ENCODE data around the gene MYADML2. TPM values are rescaled to one million over a fixed set of nuclear protein-coding genes. Genes with fewer than 3 reads are reported as not detected.
"Not testable (repeated sequence)": the region's sequence is repeated elsewhere in the genome, so short reads cannot be mapped to it uniquely, and the experiment has no call there.

Gene MYADML2
- total RNA-seq, 1 donor from 2014 or later, result not detected

GRCh38 chr17:81956607-81957589, 9.9 kb upstream of the MYADML2 start:
- no peak for DNase-seq (ENCODE audit: low spot score)
- Mint-ChIP-seq H3K27me3 (ENCODE audit: unreplicated experiment) (peaks cover 20% of the 10 kb centered on the region), H3K27ac (ENCODE audit: unreplicated experiment) (no peak overlapping the region), H3K36me3 (ENCODE audit: low read depth, unreplicated experiment) (peaks cover 8% of the 10 kb centered on the region), H3K4me3 (ENCODE audit: unreplicated experiment) (no peak overlapping the region), H3K4me1 (ENCODE audit: unreplicated experiment) (peaks cover 4% of the 10 kb centered on the region), H3K9me3 (ENCODE audit: unreplicated experiment) (no peaks in the 10 kb centered on the region)
- TF ChIP-seq CTCF (IDR thresholded peaks at IDR 0.05; ENCODE audit: unreplicated experiment), result no peak

- no peak for TF ChIP-seq CTCF (IDR thresholded peaks at IDR 0.05; ENCODE audit: unreplicated experiment)
- H3K27ac Mint-ChIP-seq (ENCODE audit: unreplicated experiment), result no peak overlapping the region
These were observed 8.9 kb upstream of the MYADML2 start for GRCh38 chr17:81955756-81956544.

GRCh38 chr17:81955058-81955681, 8.1 kb upstream of the MYADML2 start:
- Mint-ChIP-seq H3K27ac (ENCODE audit: unreplicated experiment) (no peak overlapping the region), H3K27me3 (ENCODE audit: unreplicated experiment) (peaks cover 22% of the 10 kb centered on the region), H3K4me1 (ENCODE audit: unreplicated experiment) (peaks cover 4% of the 10 kb centered on the region), H3K4me3 (ENCODE audit: unreplicated experiment) (no peak overlapping the region), H3K36me3 (ENCODE audit: low read depth, unreplicated experiment) (peaks cover 8% of the 10 kb centered on the region), H3K9me3 (ENCODE audit: unreplicated experiment) (no peaks in the 10 kb centered on the region)
- no peak for DNase-seq (ENCODE audit: low spot score)
- TF ChIP-seq CTCF (IDR thresholded peaks at IDR 0.05; ENCODE audit: unreplicated experiment), result no peak

More at GRCh38 chr17:81955756-81956544, 8.9 kb upstream of the MYADML2 start:
- Mint-ChIP-seq H3K4me1 (ENCODE audit: unreplicated experiment) (peaks cover 4% of the 10 kb centered on the region), H3K4me3 (ENCODE audit: unreplicated experiment) (no peak overlapping the region), H3K9me3 (ENCODE audit: unreplicated experiment) (no peaks in the 10 kb centered on the region), H3K27me3 (ENCODE audit: unreplicated experiment) (peaks cover 22% of the 10 kb centered on the region), H3K36me3 (ENCODE audit: low read depth, unreplicated experiment) (peaks cover 8% of the 10 kb centered on the region)
- no peak for DNase-seq (ENCODE audit: low spot score)

GRCh38 chr17:81954131-81955057, 7.4 kb upstream of the MYADML2 start:
- H3K4me3 Mint-ChIP-seq (ENCODE audit: unreplicated experiment), result no peak overlapping the region
- DNase-seq (ENCODE audit: low spot score), result no peak
- no peaks in the 10 kb centered on the region for H3K9me3 Mint-ChIP-seq (ENCODE audit: unreplicated experiment)
- TF ChIP-seq CTCF (IDR thresholded peaks at IDR 0.05; ENCODE audit: unreplicated experiment), result no peak
- H3K27ac Mint-ChIP-seq (ENCODE audit: unreplicated experiment), result no peak overlapping the region
- peaks cover 4% of the 10 kb centered on the region for H3K4me1 Mint-ChIP-seq (ENCODE audit: unreplicated experiment)
- peaks cover 8% of the 10 kb centered on the region for H3K36me3 Mint-ChIP-seq (ENCODE audit: low read depth, unreplicated experiment)
- H3K27me3 Mint-ChIP-seq (ENCODE audit: unreplicated experiment), result peaks cover 22% of the 10 kb centered on the region

GRCh38 chr17:81953443-81953842, 6.4 kb upstream of the MYADML2 start:
- not testable (repeated sequence) for H3K4me1 Mint-ChIP-seq (ENCODE audit: unreplicated experiment); H3K9me3 Mint-ChIP-seq (ENCODE audit: unreplicated experiment); H3K4me3 Mint-ChIP-seq (ENCODE audit: unreplicated experiment); DNase-seq (ENCODE audit: low spot score); H3K36me3 Mint-ChIP-seq (ENCODE audit: low read depth, unreplicated experiment); H3K27ac Mint-ChIP-seq (ENCODE audit: unreplicated experiment)
- H3K27me3 Mint-ChIP-seq (ENCODE audit: unreplicated experiment), result peaks cover 15% of the 10 kb centered on the region

Data from endothelial cell (in vitro differentiated cells).